Activated T-cell treated with anti-CD3 and anti-CD28 coated beads, Interleukin-2, amount 50 U/mL, for 1 hour (primary cell): ENCODE data around the gene UROD.
"Not testable (repeated sequence)": the region's sequence is repeated elsewhere in the genome, so short reads cannot be mapped to it uniquely, and the experiment has no call there.

ENCODE experiments used
- DNase-seq: peaks from one replicate; pipeline ENCODE4 v3.0.0-alpha.2; 2020

The UROD gene

GRCh38 chr1:45011837-45012638 is at the start of gene UROD:
Gene UROD (plus strand): TSS chr1:45012254. CDS start chr1:45012266, 12 bp downstream.
- peak; percentile 86 for DNase-seq

- DNase-seq = no peak
These were observed 49.3 kb upstream of the UROD start for GRCh38 chr1:44962729-44963128.

- no peak for DNase-seq
These were observed 47.7 kb upstream of the UROD start for GRCh38 chr1:44964396-44964795.

- DNase-seq = no peak
These were observed 41.7 kb upstream of the UROD start for GRCh38 chr1:44970317-44970716.

- DNase-seq = no peak
These were observed 38.4 kb upstream of the UROD start for GRCh38 chr1:44973645-44974044.

- DNase-seq = no peak
These were observed 35.8 kb upstream of the UROD start for GRCh38 chr1:44976252-44976651.

GRCh38 chr1:44977372-44977771 is 34.7 kb upstream of the UROD start:
- not testable (repeated sequence) for DNase-seq

- DNase-seq = no peak
These were observed 26.2 kb upstream of the UROD start for GRCh38 chr1:44985747-44986359.

- no peak for DNase-seq
These were observed 23.4 kb upstream of the UROD start for GRCh38 chr1:44988531-44989156.

GRCh38 chr1:44994309-44994898 is 17.6 kb upstream of the UROD start:
- no peak for DNase-seq

- no peak for DNase-seq
These were observed 16.4 kb upstream of the UROD start for GRCh38 chr1:44995467-44996238.

GRCh38 chr1:44999232-44999631 is 12.8 kb upstream of the UROD start:
- DNase-seq = no peak

- no peak for DNase-seq
These were observed 11.0 kb upstream of the UROD start for GRCh38 chr1:45001011-45001481.

GRCh38 chr1:45001576-45001975 is 10.5 kb upstream of the UROD start:
- DNase-seq = not testable (repeated sequence)

- DNase-seq = no peak
These were observed 9.1 kb upstream of the UROD start for GRCh38 chr1:45002650-45003645.

- DNase-seq = no peak
These were observed 8.3 kb upstream of the UROD start for GRCh38 chr1:45003741-45004140.

- no peak for DNase-seq
These were observed 7.7 kb upstream of the UROD start for GRCh38 chr1:45004281-45004920.

- DNase-seq = no peak
These were observed 6.3 kb upstream of the UROD start for GRCh38 chr1:45005761-45006160.

GRCh38 chr1:45007311-45007710 is 4.7 kb upstream of the UROD start:
- DNase-seq = no peak

GRCh38 chr1:45008076-45008475 is 4.0 kb upstream of the UROD start:
- no peak for DNase-seq

GRCh38 chr1:45008516-45008915 is 3.5 kb upstream of the UROD start:
- no peak for DNase-seq
